GM12801 (cell line): Measurements from ENCODE around the gene MED15.
A peak's percentile ranks its signal among the peaks of the same experiment; 100 is the strongest.

ENCODE experiments used
- CTCF ChIP-seq: IDR thresholded peaks from one replicate; pipeline ENCODE4 v1.5.1; 2011; ENCODE audit warnings: control low read depth; ENCODE audit not compliant: insufficient read length; ENCODE audit errors: extremely low read depth

MED15 gene

DNA sequence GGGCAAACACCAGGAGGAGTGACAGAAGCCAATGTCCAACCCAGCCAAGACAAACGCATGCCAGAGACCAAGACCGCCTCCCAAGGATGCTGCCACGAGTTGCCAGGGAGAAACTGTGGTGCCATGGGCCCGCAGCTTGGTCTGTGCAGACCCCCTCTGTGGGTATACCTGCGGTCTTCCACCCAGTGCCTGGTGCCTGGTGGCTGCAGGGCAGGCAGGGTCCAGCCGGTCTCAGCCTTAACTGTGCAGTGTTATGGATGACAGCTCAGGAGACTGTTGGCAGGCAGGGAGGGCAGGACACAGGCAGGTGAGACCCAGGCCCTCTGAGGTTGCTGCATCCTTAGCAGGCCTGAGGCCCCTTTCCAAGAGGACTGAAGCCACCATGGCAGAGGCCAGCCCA is 97.9 kb downstream of the MED15 start:
- no peak for TF ChIP-seq CTCF

- peak; percentile 40 for TF ChIP-seq CTCF
These were observed 98.8 kb downstream of the MED15 start for GRCh38 chr22:20606041-20606783.

DNA sequence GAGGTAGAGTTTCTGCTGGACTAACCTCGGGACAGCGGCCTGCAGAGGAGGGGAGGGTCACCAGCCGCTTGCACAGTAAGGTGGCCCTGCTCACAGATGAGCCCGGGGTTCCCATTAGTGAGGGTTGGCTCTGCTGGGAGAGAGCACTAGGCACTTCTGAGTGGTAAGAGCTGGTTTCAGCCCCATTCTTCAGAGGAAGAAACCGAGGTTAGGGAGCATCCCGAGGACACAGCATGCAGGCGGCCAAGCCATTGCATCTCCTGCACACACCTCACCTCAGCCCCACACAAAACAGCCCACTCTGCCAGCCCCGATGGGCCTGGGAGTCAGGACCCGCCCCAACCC is 99.3 kb downstream of the MED15 start:
- no peak for TF ChIP-seq CTCF

DNA sequence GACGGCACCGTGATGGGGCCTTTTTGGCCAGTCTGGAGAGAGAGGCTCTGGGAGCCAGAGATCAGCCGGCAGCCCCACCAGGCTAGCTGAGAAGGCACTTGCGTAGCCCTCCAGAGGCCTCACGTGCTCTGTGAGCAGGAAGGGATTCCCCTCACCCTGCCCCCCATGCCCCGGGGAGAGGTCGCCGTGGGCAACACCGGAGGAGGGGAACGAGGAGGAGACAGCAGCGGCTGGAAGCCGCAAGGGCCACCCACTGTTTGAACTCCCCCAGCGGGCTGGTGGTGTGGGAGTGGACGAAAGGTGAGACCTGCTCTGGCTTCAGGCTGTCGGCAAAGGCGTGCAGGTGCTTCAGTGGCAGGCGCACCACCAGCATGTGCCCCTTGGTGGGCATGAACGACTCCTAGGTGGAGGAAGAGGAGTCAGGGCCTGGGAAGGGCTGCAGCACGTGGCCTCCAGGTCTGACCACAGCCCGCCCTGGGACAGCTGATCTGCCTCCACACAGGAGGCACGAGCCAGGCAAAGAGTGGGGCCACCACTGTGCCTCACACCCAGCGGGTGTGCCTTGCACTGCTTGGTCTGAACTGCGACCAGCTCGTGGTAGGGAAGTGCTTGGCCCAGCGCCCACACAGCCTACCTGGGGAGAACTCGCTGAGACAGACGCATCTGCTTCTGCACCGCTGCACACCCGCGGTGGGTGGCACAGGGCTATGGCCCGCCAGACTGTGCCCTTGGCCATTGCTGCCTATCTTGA is 99.9 kb downstream of the MED15 start:
- no peak for TF ChIP-seq CTCF

- no peak for TF ChIP-seq CTCF
These were observed 102.9 kb downstream of the MED15 start for GRCh38 chr22:20610243-20610686.

DNA sequence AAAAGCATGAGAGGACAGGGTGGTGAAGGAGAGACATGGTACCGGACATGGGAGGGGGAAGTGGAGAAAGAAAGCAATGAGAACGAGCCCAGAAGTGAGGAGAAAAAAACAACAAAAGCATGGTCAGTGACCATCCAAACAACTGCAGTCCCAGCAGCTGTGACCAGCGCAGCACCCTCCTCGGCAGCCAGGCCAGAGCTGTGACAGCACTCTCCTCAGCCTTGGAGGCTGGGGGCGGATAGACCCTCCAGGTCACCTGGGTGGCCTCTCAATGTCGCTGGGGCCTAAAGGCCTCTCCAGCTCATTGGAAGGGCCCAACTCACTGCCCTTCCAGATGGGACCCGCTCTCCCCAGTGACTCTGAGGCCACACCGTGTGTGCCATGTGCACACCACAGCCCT is 103.3 kb downstream of the MED15 start:
- no peak for TF ChIP-seq CTCF

DNA sequence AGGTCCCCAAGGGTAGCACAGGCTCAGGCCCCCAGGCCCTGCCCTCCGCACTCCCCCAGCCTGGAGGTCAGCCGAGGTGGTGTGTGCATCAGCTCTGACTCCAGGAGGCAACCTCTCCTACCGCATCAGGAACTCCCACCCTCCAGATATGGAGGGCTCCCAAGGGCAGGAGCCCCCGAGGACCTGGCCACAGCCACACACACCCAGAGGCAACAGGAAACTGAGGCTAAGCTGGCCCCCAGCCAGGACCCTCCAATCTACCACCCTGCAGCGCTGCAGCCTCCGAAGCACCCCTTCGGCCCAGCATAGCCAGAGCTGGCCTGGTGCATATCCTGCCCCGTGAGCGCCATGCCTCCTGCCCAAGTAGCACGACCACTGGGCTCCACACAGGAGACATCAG is 104.0 kb downstream of the MED15 start:
- TF ChIP-seq CTCF = no peak
